HEK293 (cell line): Measurements from ENCODE around the gene RGS21.

Source experiments
- CTCF ChIA-PET: fragments of 350-600 bp; formaldehyde crosslinking; extraction: SDS; loops from one replicate; lab custom pipeline; 2021; ENCODE audit warnings: antibody characterized with exemption; lab: Yijun Ruan, JAX
- POLR2A ChIA-PET: fragments of 300-600 bp; formaldehyde crosslinking; extraction: SDS; loops from one replicate; lab custom pipeline; 2020; ENCODE audit warnings: antibody characterized with exemption, inconsistent platforms; lab: Yijun Ruan, JAX
- H3K27ac ChIP-seq: fragments of 200-500 bp; sonication (Bioruptor generic); 2 replicates; pipeline ENCODE4 v1.5.1; 2014; ENCODE audit warnings: low read depth, low read length, control low read depth, inconsistent platforms; ENCODE audit errors: extremely low read depth
- H3K36me3 ChIP-seq, 2 experiments: fragments of 200-500 bp in 1 of 2; sonication (Bioruptor generic) in 1 of 2; 1 replicate in 1 of 2; 2 replicates in 1 of 2; pipeline ENCODE4 v1.5.1; 2014 to 2017; ENCODE audit warnings: inconsistent platforms in 2 of 2, low read length in 2 of 2; ENCODE audit not compliant: control insufficient read depth in 2 of 2, insufficient read depth in 1 of 2
- H3K4me1 ChIP-seq: fragments of 200-500 bp; sonication (Bioruptor generic); 2 replicates; pipeline ENCODE4 v1.5.1; 2014; ENCODE audit warnings: mild to moderate bottlenecking, low read length, inconsistent platforms; ENCODE audit not compliant: control insufficient read depth, insufficient read depth
- H3K4me3 ChIP-seq: 2 replicates; pipeline ENCODE4 v1.5.1; 2011; ENCODE audit warnings: low read depth, mild to moderate bottlenecking, control low read depth, low read length, moderate library complexity
- H3K9me3 ChIP-seq: fragments of 200-500 bp; sonication (Bioruptor generic); 2 replicates; pipeline ENCODE4 v1.5.1; 2014; ENCODE audit warnings: low read depth, low read length, inconsistent platforms; ENCODE audit not compliant: control insufficient read depth, insufficient read depth
- HOXC10 ChIP-seq: sonication (generic); formaldehyde crosslinking; IDR thresholded peaks from 2 replicates; pipeline ENCODE4 v1.8.1; 2023; ENCODE audit warnings: mild to moderate bottlenecking, missing genetic modification reagents
- PRDM1 ChIP-seq: fragments of 450-650 bp; formaldehyde crosslinking; IDR thresholded peaks from 2 replicates; pipeline ENCODE4; 2016; ENCODE audit warnings: missing biosample characterization, missing genetic modification characterization
- REPIN1 ChIP-seq: fragments of 450-650 bp; formaldehyde crosslinking; IDR thresholded peaks from 2 replicates; pipeline ENCODE4 v1.5.1; 2017; ENCODE audit warnings: missing biosample characterization, missing genetic modification characterization, low read depth
- SCRT1 ChIP-seq: fragments of 450-650 bp; formaldehyde crosslinking; IDR thresholded peaks from 2 replicates; pipeline ENCODE4 v1.5.1; 2016; ENCODE audit warnings: missing biosample characterization, missing genetic modification characterization, borderline replicate concordance
- SCRT2 ChIP-seq: fragments of 450-650 bp; formaldehyde crosslinking; IDR thresholded peaks from 2 replicates; pipeline ENCODE4 v1.5.1; 2016; ENCODE audit warnings: missing biosample characterization, missing genetic modification characterization
- SP7 ChIP-seq: fragments of 450-650 bp; formaldehyde crosslinking; IDR thresholded peaks from 2 replicates; pipeline ENCODE4 v1.5.1; 2016; ENCODE audit warnings: missing biosample characterization, missing genetic modification characterization
- TSHZ1 ChIP-seq: fragments of 450-650 bp; formaldehyde crosslinking; IDR thresholded peaks from 2 replicates; pipeline ENCODE4 v1.5.1; 2016; ENCODE audit warnings: missing biosample characterization, missing genetic modification characterization, borderline replicate concordance
- ZBTB21 ChIP-seq: fragments of 450-650 bp; formaldehyde crosslinking; IDR thresholded peaks from 2 replicates; pipeline ENCODE4 v1.5.1; 2017; ENCODE audit warnings: missing biosample characterization, missing genetic modification characterization
- ZNF133 ChIP-seq: fragments of 450-650 bp; formaldehyde crosslinking; IDR thresholded peaks from 2 replicates; pipeline ENCODE4 v1.5.1; 2016; ENCODE audit warnings: missing biosample characterization, missing genetic modification characterization
- ZNF140 ChIP-seq: fragments of 450-650 bp; formaldehyde crosslinking; IDR thresholded peaks from 2 replicates; pipeline ENCODE4 v1.5.1; 2016; ENCODE audit warnings: missing biosample characterization, missing genetic modification characterization
- ZNF16 ChIP-seq: fragments of 450-650 bp; formaldehyde crosslinking; IDR thresholded peaks from 2 replicates; pipeline ENCODE4 v1.5.1; 2016; ENCODE audit warnings: low read depth, missing biosample characterization, missing genetic modification characterization
- ZNF211 ChIP-seq: fragments of 450-650 bp; formaldehyde crosslinking; IDR thresholded peaks from 2 replicates; pipeline ENCODE4 v1.5.1; 2016; ENCODE audit warnings: low read depth, missing biosample characterization, missing genetic modification characterization
- ZNF214 ChIP-seq: fragments of 450-650 bp; formaldehyde crosslinking; IDR thresholded peaks from 2 replicates; pipeline ENCODE4 v1.5.1; 2017; ENCODE audit warnings: missing biosample characterization, mild to moderate bottlenecking, missing genetic modification characterization, borderline replicate concordance
- ZNF292 ChIP-seq: fragments of 450-650 bp; formaldehyde crosslinking; IDR thresholded peaks from 2 replicates; pipeline ENCODE4 v1.5.1; 2016; ENCODE audit warnings: low read depth, missing biosample characterization, missing genetic modification characterization, borderline replicate concordance
- ZNF362 ChIP-seq: fragments of 450-650 bp; formaldehyde crosslinking; IDR thresholded peaks from 2 replicates; pipeline ENCODE4 v1.5.1; 2016; ENCODE audit warnings: missing biosample characterization, missing genetic modification characterization
- ZNF560 ChIP-seq: fragments of 450-650 bp; formaldehyde crosslinking; IDR thresholded peaks from 2 replicates; pipeline ENCODE4 v1.5.1; 2017; ENCODE audit warnings: missing biosample characterization, missing genetic modification characterization, borderline replicate concordance
- ZNF585B ChIP-seq: fragments of 450-650 bp; formaldehyde crosslinking; IDR thresholded peaks from 2 replicates; pipeline ENCODE4 v1.5.1; 2016; ENCODE audit warnings: missing biosample characterization, missing genetic modification characterization
- ZNF621 ChIP-seq: fragments of 450-650 bp; formaldehyde crosslinking; IDR thresholded peaks from 2 replicates; pipeline ENCODE4 v1.5.1; 2017; ENCODE audit warnings: missing biosample characterization, missing genetic modification characterization
- ZNF76 ChIP-seq: fragments of 450-650 bp; formaldehyde crosslinking; IDR thresholded peaks from 2 replicates; pipeline ENCODE4; 2016; ENCODE audit warnings: low read depth, missing biosample characterization, missing genetic modification characterization, borderline replicate concordance
- ZSCAN16 ChIP-seq: fragments of 450-650 bp; formaldehyde crosslinking; IDR thresholded peaks from 2 replicates; pipeline ENCODE4 v1.5.1; 2016; ENCODE audit warnings: missing biosample characterization, missing genetic modification characterization
- ZSCAN18 ChIP-seq: fragments of 450-650 bp; formaldehyde crosslinking; IDR thresholded peaks from 2 replicates; pipeline ENCODE4 v1.5.1; 2016; ENCODE audit warnings: missing biosample characterization, missing genetic modification characterization
- TF ChIP-seq, protein P1 (sequence below): sonication (generic); formaldehyde crosslinking; IDR thresholded peaks from 2 replicates; pipeline ENCODE4 v1.8.1; 2022; ENCODE audit warnings: mild to moderate bottlenecking, moderate library complexity, missing genetic modification reagents
- TF ChIP-seq, protein P2 (sequence below): fragments of 450-650 bp; formaldehyde crosslinking; IDR thresholded peaks from 2 replicates; pipeline ENCODE4 v1.5.1; 2017; ENCODE audit warnings: missing biosample characterization, missing genetic modification characterization
- TF ChIP-seq, protein P3 (sequence below): fragments of 450-650 bp; formaldehyde crosslinking; IDR thresholded peaks from 2 replicates; pipeline ENCODE4 v1.5.1; 2016; ENCODE audit warnings: missing biosample characterization, missing genetic modification characterization

RGS21 gene

DNA sequence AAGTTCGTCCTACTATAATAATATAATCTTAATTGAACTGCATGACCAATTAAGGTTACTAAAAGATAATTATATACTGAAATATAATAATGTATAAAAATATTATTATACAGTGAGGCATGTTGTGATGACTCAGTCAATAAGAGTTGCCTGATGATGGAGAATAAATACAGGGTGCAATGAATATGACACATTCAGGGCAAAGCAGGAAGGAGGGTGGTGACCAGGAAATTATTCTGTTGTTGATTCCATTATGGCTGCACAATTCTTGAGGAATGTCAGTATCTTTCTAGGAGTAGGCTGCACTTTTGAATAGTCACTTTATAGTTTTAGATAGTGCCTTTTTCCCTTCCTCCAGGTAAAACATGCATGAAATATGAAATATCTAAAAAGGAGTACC, 46.4 kb upstream of the RGS21 start (continued):
- no peak for TF ChIP-seq PRDM1 (tag by site-specific recombination)

- TF ChIP-seq TSHZ1 (no peak), SCRT1 (tag by site-specific recombination) (no peak), SP7 (tag by site-specific recombination) (no peak), REPIN1 (tag by site-specific recombination) (no peak), ZSCAN16 (no peak), ZNF621 (no peak), ZNF211 (tag by site-specific recombination) (no peak), HOXC10 (CRISPR knock-in tag) (no peak), ZNF214 (tag by site-specific recombination) (no peak), ZNF292 (tag by site-specific recombination) (no peak), SCRT2 (tag by site-specific recombination) (no peak), ZNF140 (tag by site-specific recombination) (no peak), ZNF76 (no peak), ZSCAN18 (no peak), ZNF362 (tag by site-specific recombination) (no peak), ZNF585B (tag by site-specific recombination) (no peak), ZNF133 (tag by site-specific recombination) (no peak)
- TF ChIP-seq, protein P1, sequence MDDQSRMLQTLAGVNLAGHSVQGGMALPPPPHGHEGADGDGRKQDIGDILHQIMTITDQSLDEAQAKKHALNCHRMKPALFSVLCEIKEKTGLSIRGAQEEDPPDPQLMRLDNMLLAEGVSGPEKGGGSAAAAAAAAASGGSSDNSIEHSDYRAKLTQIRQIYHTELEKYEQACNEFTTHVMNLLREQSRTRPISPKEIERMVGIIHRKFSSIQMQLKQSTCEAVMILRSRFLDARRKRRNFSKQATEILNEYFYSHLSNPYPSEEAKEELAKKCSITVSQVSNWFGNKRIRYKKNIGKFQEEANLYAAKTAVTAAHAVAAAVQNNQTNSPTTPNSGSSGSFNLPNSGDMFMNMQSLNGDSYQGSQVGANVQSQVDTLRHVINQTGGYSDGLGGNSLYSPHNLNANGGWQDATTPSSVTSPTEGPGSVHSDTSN, result no peak
- CTCF ChIA-PET, result no interaction called here
- no peaks in the 10 kb centered on the region for H3K4me1 ChIP-seq
- POLR2A ChIA-PET, result no interaction called here
- H3K4me3 ChIP-seq, result no peak overlapping the region
- H3K27ac ChIP-seq, result no peak overlapping the region
- no peaks in the 10 kb centered on the region for H3K9me3 ChIP-seq
- H3K36me3 ChIP-seq, result no peaks in the 10 kb centered on the region
These were observed 44.1 kb upstream of the RGS21 start for GRCh38 chr1:192272732-192273131.

DNA sequence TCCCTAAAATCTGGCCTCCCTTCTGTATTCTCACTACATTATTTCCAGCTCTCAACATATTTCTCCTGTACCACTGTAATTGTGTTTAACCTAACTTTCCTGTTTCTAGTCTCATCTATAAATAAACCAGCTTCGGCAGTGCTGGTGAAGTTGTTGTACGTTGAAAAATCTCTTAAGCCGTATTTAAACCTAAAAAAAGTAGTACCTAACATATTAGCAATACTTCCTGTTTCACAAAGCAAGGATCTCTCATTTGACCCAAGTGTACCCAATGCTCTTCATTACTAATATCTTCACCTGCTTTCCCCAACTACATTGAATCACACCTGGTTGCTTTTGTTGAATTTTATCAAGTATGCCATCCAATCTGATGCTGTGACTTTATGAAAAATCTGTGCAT, 42.2 kb upstream of the RGS21 start:
- Histone ChIP-seq H3K9me3 (no peaks in the 10 kb centered on the region), H3K4me1 (no peaks in the 10 kb centered on the region), H3K4me3 (no peak overlapping the region), H3K36me3 (no peaks in the 10 kb centered on the region), H3K27ac (no peak overlapping the region)
- TF ChIP-seq, protein P2, sequence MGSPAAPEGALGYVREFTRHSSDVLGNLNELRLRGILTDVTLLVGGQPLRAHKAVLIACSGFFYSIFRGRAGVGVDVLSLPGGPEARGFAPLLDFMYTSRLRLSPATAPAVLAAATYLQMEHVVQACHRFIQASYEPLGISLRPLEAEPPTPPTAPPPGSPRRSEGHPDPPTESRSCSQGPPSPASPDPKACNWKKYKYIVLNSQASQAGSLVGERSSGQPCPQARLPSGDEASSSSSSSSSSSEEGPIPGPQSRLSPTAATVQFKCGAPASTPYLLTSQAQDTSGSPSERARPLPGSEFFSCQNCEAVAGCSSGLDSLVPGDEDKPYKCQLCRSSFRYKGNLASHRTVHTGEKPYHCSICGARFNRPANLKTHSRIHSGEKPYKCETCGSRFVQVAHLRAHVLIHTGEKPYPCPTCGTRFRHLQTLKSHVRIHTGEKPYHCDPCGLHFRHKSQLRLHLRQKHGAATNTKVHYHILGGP, result no peak
- no peak for TF ChIP-seq HOXC10 (CRISPR knock-in tag)
- no peak for TF ChIP-seq ZNF16 (tag by site-specific recombination)
- no peak for TF ChIP-seq ZNF560 (tag by site-specific recombination)
- TF ChIP-seq, protein P3, sequence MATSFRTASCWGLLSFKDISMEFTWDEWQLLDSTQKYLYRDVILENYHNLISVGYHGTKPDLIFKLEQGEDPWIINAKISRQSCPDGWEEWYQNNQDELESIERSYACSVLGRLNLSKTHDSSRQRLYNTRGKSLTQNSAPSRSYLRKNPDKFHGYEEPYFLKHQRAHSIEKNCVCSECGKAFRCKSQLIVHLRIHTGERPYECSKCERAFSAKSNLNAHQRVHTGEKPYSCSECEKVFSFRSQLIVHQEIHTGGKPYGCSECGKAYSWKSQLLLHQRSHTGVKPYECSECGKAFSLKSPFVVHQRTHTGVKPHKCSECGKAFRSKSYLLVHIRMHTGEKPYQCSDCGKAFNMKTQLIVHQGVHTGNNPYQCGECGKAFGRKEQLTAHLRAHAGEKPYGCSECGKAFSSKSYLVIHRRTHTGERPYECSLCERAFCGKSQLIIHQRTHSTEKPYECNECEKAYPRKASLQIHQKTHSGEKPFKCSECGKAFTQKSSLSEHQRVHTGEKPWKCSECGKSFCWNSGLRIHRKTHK (tag by site-specific recombination), result no peak
- TF ChIP-seq ZBTB21 (tag by site-specific recombination), result no peak
- ChIA-PET POLR2A (no interaction called here), CTCF (no interaction called here)
